Activated CD8-positive, alpha-beta memory T cell treated with anti-CD3 and anti-CD28 coated beads, Interleukin-2, amount 50 U/mL, for 48 hours (primary cell): ENCODE results near the gene FKBP7.
"Not testable (repeated sequence)": the region's sequence is repeated elsewhere in the genome, so short reads cannot be mapped to it uniquely, and the experiment has no call there.

ENCODE experiments used
- DNase-seq: peaks from one replicate; pipeline ENCODE4 v3.0.0-alpha.2; 2020

Gene FKBP7

DNA sequence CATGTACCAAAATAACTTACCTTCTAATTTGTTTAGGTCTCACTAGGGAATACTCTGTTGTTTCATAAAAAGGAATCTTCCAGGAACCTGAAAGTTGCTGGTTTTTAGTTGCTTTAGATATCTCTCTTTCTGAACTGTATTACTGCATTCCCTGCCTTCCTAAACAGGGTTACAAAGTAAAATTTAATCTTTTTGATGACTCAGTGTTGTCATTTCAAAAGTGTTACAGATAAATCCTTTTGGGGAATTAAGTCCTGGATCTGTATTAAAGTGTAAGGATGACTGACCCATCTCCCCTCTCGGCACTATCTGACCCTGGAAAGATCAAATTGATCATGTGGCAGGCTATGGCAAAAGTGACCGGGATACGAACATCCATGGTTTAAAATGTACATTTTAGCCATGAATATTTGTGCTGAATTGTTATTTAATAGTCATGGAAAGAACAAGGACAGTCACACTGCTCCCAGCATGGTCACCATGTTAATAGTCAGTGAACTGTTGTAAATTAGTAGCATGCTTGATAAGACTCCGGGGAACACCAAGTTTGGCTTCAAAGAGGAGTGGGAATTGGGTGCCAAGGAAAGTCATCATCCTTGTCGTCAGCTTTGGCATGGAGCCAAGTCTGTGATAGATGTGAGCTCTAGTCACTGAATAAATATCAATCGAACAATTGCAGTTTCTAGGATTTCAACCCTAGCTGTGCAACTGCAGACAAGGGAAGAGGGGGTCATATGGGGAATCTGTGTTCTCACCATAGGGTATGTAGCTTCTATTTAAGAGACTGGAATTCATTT is 6.0 kb upstream of the FKBP7 start:
- no peak for DNase-seq

DNA sequence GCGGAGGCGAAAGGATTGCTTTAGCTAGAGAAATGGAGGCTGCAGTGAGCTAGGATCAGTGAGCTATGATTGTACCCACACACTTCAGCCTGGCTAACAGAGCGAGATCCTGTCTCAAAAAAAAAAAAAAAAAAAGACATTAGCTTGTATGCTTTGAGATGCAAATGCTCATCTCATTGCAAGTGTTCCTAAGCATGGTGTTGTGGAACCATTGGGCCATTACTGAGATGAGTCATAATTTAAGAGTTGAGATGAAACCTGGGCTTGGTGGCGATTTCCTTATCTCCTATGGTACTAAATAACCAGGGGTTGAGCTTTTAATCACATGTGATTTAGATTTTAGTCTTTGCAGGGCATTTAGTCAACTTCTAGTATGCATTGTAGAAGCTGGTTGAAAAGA is 4.0 kb upstream of the FKBP7 start:
- DNase-seq, result no peak

DNA sequence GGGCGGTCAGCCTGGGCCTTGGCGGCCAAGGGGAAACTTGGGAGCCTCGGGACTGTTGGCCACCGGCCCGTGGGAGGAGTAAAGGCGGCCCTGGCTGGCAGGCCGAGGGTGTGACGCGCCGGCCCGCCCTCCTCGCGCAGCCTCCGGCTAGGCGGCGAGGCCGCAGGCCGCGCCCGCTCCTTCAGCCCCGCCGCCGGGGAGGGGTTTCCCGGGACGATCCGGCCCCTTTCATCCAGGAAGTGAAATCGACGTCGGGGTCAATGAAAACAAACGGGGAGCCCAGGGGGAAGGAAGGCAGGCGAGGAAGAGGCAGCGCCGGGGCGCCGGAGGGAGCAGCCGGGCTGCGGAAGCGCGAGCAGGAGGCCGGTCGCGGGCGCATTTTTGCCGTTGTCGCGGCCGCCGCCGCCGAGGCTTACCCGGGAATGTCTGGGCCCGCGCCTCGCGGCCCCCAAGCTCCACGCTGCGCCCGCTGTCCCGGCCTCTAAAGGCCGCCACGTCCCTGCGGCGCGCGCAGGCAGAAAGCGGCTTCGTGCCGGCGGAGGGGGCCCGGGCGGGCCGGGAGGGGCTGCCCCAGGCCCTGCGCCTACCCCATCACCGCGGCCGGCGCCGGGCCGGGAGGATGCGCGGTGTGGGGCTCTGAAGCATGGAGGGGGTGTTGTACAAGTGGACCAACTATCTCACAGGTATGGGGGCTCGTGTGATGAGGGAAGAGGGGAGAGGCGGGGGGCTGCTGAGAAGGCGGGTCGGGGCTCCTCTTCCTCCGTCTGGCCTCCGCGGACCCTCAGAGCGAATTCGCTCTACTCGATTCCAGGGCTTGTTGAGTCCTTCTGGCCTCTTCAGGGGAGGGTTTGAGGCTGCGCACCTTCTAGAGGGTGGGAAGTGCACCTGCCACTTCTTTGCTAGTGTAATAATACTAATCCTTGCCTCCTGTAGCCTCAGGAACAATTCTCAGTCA is 2.1 kb upstream of the FKBP7 start, which contains the start of gene PLEKHA3:
Gene PLEKHA3, plus strand, starts transcription at position 231 of the 955 bp plus-strand sequence. Its CDS starts 413 bp downstream, at position 644.
- DNase-seq, result peak; percentile 86

- DNase-seq, result no peak
Observed at GRCh38 chr2:178479758-178480226, 1.4 kb upstream of the FKBP7 start.

DNA sequence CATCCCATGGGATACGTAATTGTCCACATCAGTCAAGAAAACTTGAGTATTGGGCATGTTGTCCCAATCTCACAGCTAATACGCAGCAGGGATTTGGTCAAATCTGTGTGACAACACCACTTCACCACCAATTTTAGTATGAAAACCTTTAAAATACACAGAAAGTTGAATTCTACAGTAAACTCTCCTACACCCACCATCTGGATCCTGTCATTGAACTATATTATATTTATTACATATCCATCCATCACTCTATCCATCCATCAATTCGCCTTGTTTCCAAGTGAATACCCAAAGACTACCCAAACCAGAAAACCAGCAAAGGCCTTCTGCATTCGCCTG is 846 bp upstream of the FKBP7 start:
- DNase-seq, result no peak

DNA sequence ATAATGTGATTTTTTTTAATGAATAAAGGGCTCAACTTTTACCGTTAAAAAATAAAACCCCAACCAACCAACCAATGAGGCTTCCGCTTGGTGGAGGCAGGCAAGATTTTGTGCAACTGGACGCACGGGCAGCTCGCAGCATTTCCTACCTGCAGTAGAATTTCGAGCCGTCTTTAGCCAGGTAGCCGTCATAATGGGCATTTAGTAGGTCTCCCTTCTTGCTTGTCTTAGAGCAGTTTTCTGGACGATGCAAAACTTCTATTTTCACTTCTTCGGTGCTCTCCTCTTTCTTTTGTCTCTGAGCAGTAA is 316 bp downstream of the FKBP7 start:
- no peak for DNase-seq

DNA sequence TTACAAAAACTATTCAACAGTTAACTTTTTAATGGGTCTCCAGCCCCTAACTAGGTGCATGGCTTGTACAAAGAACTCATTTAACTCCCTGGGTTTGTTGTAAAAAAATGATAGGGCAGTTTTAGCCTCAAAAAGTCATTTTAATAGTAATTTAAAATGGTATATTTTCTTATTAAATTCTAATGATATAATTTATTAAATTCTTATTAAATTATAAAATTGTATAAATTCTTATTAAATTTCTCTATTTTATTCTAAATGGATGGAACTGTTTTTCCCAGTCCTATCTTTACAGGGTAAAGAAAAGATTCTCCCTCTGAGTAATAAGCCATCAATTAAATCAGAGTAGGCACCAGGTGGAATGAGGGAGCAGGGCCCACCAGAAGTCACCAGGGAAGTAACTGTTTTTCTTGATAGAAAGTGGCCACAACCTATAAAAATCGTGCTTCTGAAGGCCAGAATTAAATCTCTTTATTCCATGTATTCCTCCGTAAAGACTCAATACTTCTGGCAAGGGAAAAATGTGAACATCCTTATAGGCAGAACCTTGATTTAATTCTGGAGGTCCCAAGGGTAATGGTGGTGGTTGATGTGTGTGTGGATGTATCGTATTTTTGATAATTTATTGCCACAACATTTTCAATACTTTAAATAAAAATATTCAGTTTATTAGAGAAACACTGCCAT is 814 bp downstream of the FKBP7 start:
- no peak for DNase-seq

DNA sequence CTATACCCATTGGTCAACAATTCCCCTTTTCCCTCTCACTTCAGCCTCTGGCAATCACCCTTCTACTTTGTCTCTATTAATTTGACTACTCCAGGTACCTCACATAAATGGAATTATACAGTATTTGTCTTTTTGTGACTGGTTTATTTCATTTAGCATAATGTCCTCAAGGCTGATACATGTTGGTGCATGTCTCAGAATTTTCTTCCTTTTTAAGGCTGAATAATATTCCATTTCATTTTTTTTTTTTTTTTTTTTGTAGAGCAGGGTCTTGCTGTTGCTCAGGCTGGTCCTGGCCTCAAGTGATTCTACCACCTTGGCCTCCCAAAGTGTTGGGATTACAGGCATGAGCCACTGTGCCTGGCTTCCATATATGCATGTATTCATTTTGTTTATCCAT is 1.9 kb downstream of the FKBP7 start:
- no peak for DNase-seq

DNA sequence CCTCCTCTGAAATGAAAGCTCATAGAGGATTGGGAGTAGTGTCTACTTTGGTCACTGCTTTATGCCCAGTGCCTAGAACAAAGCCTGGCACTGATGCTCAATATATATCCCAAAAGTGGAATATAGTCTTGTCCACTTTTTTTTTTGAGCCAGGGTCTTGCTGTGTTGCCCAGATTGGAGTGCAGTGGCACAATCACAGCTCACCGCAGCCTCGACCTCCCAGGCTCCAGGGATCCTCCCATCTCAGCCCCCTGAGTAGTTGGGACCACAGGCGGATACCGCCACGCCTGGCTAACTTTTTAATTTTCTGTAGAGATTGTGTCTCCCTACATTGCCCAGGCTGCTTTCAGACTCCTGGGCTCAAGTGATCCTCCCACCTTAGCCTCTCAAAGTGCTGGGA is 3.8 kb downstream of the FKBP7 start:
- no peak for DNase-seq

GRCh38 chr2:178473931-178474330 is 4.5 kb downstream of the FKBP7 start:
- DNase-seq, result no peak

GRCh38 chr2:178473373-178473772 is 5.0 kb downstream of the FKBP7 start:
- DNase-seq, result no peak

DNA sequence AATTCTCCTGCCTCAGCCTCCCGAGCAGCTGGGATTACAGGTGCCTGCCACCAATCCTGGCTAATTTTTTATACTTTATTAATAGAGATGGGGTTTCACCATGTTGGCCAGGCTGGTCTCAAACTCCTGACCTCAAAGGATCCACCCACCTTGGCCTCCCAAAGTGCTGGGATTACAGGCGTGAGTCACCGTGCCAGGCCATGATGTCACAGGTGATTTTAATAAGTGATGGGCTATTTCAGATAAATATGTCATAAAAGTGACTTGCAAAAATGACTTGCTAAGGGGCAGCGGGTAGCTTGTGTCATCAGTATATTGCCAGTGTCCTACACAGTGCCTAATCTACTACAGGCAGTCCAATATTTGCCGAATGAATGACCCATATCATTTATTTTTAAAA is 7.1 kb downstream of the FKBP7 start:
- DNase-seq, result not testable (repeated sequence)

GRCh38 chr2:178469219-178469849 is 9.1 kb downstream of the FKBP7 start:
- DNase-seq, result no peak

DNA sequence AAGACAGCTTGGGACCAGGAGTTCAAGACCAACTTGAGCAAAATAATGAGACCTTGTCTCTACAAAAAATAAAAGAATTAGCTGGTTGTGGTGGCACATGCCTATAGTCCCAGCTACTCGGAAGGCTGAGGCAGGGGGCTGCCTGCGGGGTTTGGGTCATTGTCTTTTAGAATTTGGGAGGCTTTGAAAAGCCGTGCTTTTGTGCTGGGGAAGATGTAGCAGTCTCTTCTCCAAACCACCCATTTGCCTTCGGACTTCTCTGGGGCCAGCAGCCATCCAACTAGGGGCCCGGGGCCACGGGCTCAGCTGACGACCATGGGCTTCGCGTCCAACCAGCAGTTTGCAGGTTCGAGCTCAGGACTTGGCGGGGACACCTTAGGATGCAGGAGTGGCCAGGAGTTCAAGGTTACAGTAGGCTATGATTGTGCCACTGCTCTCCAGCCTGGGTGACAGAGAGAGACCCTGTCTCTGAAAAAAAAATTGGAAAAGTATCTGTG is 21.0 kb downstream of the FKBP7 start:
- DNase-seq, result no peak

DNA sequence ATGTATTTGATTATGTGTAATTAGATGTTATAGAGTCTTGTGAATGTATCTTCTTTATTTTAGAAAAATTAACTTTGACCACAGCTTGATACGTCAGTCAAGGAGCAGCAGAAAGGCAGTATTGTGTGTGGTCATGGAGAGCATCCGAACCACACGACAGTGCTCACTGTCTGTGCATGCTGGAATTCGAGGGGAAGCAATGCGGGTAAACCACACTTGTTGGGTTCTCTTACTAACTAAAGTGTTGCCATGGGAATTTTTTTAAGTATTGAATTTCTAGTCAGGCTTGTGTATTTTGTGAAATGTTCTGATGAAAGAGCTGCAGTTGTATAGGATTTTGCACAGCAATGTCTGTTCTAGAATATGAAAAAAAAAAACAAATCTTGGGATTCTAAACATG is 22.5 kb downstream of the FKBP7 start:
- no peak for DNase-seq

DNA sequence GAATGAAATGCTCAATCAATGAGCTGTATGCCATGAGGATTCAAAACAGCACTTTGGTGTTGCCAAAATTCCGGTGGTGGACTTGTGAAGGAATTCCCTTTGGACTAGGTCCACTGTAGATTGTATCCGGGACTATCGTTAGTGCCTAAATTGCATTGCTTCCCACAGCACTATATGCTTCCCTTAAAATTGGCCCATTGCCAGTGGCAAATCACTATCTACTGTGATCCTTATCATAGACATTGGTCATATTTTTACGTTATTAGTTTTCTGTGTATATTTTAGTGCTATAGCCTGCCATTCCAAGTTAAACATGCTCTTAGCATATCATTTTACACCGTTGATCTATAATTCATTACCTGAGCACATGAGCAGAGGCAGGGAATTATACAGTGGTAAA is 25.5 kb downstream of the FKBP7 start:
- no peak for DNase-seq

- no peak for DNase-seq
Observed at GRCh38 chr2:178452334-178452733, 26.1 kb downstream of the FKBP7 start.

- DNase-seq, result peak; percentile 97
Observed at GRCh38 chr2:178450774-178451525, 27.4 kb downstream of the FKBP7 start, which contains the start of the genes PJVK and PRKRA. Gene PJVK, plus strand, starts transcription at chr2:178451378. Its CDS starts 2,032 bp downstream, at chr2:178453410. Gene PRKRA, minus strand, starts transcription at chr2:178451175. Its CDS starts 145 bp downstream, at chr2:178451030.

GRCh38 chr2:178450524-178450773 is 28.0 kb downstream of the FKBP7 start:
- no peak for DNase-seq

DNA sequence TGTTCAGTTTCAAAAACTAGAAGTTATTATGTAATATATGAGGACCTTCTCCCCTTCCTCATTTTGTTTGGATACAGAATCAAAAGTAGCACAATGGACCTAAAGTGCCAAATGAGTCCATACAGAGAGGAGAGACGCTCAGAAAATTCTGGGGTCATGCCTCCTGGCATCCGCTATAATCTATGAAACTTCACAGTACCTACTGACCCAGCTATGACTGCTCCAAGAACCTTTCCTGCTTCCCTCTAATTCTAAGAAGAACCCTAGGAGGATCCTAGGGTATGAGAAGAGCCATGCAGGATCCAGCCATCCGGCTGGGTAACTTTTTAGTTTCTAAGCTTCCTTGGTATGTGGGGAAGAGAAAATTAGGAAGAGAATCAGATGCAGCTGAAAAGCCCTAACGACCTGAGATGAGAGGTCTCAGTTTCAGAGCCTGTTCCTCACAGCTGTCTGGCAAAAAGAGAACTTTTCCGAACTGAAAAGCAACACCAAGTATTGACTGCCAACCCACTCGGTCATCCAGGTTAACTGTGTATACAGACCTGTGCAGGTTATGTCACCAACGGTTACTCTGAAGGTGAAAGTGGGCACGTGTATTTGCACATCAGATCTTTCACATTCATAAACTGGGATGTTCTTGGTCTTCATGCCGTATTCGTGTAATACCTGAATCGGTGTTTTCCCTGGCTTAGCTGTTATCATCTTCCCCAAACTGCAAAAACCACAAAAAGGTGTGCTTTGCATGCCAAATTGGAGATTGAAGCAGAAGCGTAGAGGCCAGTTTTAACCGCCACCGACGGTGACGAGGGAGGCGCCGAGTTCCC is 28.5 kb downstream of the FKBP7 start:
- DNase-seq, result no peak
